SK-N-SH (cell line): ENCODE data around the gene CUL9. TPM values are rescaled to one million over a fixed set of nuclear protein-coding genes. Genes with fewer than 3 reads are reported as not detected.

ENCODE experiments used
- CTCF ChIA-PET: fragments of 300-600, 350-600 bp; formaldehyde crosslinking; extraction: SDS; loops from one replicate; lab custom pipeline; 2021; lab: Yijun Ruan, JAX
- POLR2A ChIA-PET: fragments of 350-600 bp; sonication (Branson Sonifier 250); formaldehyde crosslinking; extraction: SDS; loops from one replicate; lab custom pipeline; 2020; ENCODE audit warnings: antibody characterized with exemption, inconsistent platforms; lab: Yijun Ruan, JAX
- DNase-seq: peaks from one replicate; pipeline ENCODE4 v3.0.0; 2012
- H2AFZ ChIP-seq: fragments of 200-600 bp; sonication (generic); 2 replicates; pipeline ENCODE4 v1.8.1; 2016; ENCODE audit warnings: antibody characterized with exemption, mild to moderate bottlenecking, low read depth
- H3F3A ChIP-seq: fragments of 200-600 bp; sonication (generic); replicated peaks from 2 replicates; pipeline ENCODE3; 2016; ENCODE audit warnings: antibody characterized with exemption, mild to moderate bottlenecking; ENCODE audit not compliant: insufficient read depth
- H3K27ac ChIP-seq, 2 experiments: fragments of 200-500 bp in 1 of 2; fragments of 200-600 bp in 1 of 2; sonication (Bioruptor generic) in 1 of 2; sonication (generic), shearing (Covaris generic) in 1 of 2; 2 replicates each; pipeline versions ENCODE4 v1.5.1 to v1.6.1; 2014 to 2016; ENCODE audit warnings: low read depth in 2 of 2, inconsistent platforms in 1 of 2, low read length in 1 of 2, mild to moderate bottlenecking in 1 of 2, mixed read lengths in 1 of 2
- H3K27me3 ChIP-seq: fragments of 200-600 bp; sonication (generic), shearing (Covaris generic); 2 replicates; pipeline ENCODE4 v1.6.1; 2016; ENCODE audit warnings: mixed run types; ENCODE audit not compliant: insufficient read depth
- H3K36me3 ChIP-seq, 2 experiments: fragments of 200-500 bp in 1 of 2; fragments of 200-600 bp in 1 of 2; sonication (Bioruptor generic) in 1 of 2; sonication (generic) in 1 of 2; replicated peaks in 1 of 2; 2 replicates each; pipeline versions ENCODE3 to v1.5.1; 2014 to 2016; ENCODE audit warnings: low read length in 1 of 2, mild to moderate bottlenecking in 1 of 2; ENCODE audit not compliant: insufficient read depth in 2 of 2, control insufficient read depth in 1 of 2
- H3K4me1 ChIP-seq, 2 experiments: fragments of 200-500 bp in 1 of 2; fragments of 200-600 bp in 1 of 2; sonication (Bioruptor generic) in 1 of 2; sonication (generic), shearing (Covaris generic) in 1 of 2; 2 replicates each; pipeline versions ENCODE4 v1.5.1 to v1.6.1; 2014 to 2016; ENCODE audit warnings: low read depth in 1 of 2, low read length in 1 of 2, mixed run types in 1 of 2; ENCODE audit not compliant: insufficient read depth in 2 of 2, control insufficient read depth in 1 of 2
- H3K4me2 ChIP-seq: fragments of 200-600 bp; sonication (generic), shearing (Covaris generic); 2 replicates; pipeline ENCODE4 v1.6.1; 2017; ENCODE audit warnings: mixed run types
- H3K4me3 ChIP-seq, 2 experiments: fragments of 200-500 bp in 1 of 2; fragments of 200-600 bp in 1 of 2; sonication (Bioruptor generic) in 1 of 2; sonication (generic), shearing (Covaris generic) in 1 of 2; 2 replicates each; pipeline versions ENCODE4 v1.5.1 to v1.8.1; 2014 to 2016; ENCODE audit warnings: low read depth in 2 of 2, inconsistent platforms in 1 of 2, low read length in 1 of 2, mild to moderate bottlenecking in 1 of 2, mixed read lengths in 1 of 2, moderate library complexity in 1 of 2
- H3K79me2 ChIP-seq: fragments of 200-600 bp; sonication (generic); 2 replicates; pipeline ENCODE4 v1.8.1; 2017; ENCODE audit warnings: mild to moderate bottlenecking; ENCODE audit not compliant: insufficient read depth
- H3K9ac ChIP-seq: fragments of 200-600 bp; sonication (generic); 2 replicates; pipeline ENCODE4 v1.6.1; 2017; ENCODE audit warnings: mixed run types
- H3K9me2 ChIP-seq: fragments of 200-600 bp; sonication (generic); 2 replicates; pipeline ENCODE4 v1.6.1; 2017; ENCODE audit warnings: mixed run types
- H3K9me3 ChIP-seq: fragments of 200-600 bp; sonication (generic); 2 replicates; pipeline ENCODE4 v1.6.1; 2017; ENCODE audit warnings: mixed run types, mild to moderate bottlenecking, moderate library complexity
- H4K20me1 ChIP-seq: fragments of 200-600 bp; sonication (generic); 2 replicates; pipeline ENCODE4 v1.6.1; 2017; ENCODE audit warnings: mild to moderate bottlenecking, mixed run types; ENCODE audit not compliant: insufficient read depth
- CHD2 ChIP-seq: fragments of 150-350 bp; IDR thresholded peaks from 2 replicates; pipeline ENCODE4 v1.6.1; 2018; ENCODE audit warnings: low read length; ENCODE audit not compliant: partially characterized antibody
- ELF1 ChIP-seq: IDR thresholded peaks from 2 replicates; pipeline ENCODE4 v1.4.0; 2012
- FOSL2 ChIP-seq: IDR thresholded peaks from 2 replicates; pipeline ENCODE4 v1.4.0; 2012; ENCODE audit warnings: low read depth, mild to moderate bottlenecking, moderate library complexity, borderline replicate concordance
- FOXJ3 ChIP-seq: sonication (generic); formaldehyde crosslinking; IDR thresholded peaks from 2 replicates; pipeline ENCODE4 v1.5.1; 2020; ENCODE audit warnings: mild to moderate bottlenecking, missing genetic modification reagents
- GATA2 ChIP-seq: sonication (generic); formaldehyde crosslinking; IDR thresholded peaks from 2 replicates; pipeline ENCODE4 v1.5.0; 2020; ENCODE audit warnings: mild to moderate bottlenecking, missing genetic modification reagents
- MEF2A ChIP-seq: IDR thresholded peaks from 2 replicates; pipeline ENCODE4 v1.4.0; 2012; ENCODE audit warnings: low read depth, borderline replicate concordance
- MXI1 ChIP-seq: IDR thresholded peaks from 2 replicates; pipeline ENCODE4 v1.6.1; 2012; ENCODE audit warnings: mild to moderate bottlenecking, low read depth, low read length, improper control_type of control experiment
- NFIC ChIP-seq: IDR thresholded peaks from 2 replicates; pipeline ENCODE4 v1.4.0; 2012; ENCODE audit warnings: borderline replicate concordance
- PBX3 ChIP-seq: IDR thresholded peaks from 2 replicates; pipeline ENCODE4; 2012
- POLR2AphosphoS5 ChIP-seq: IDR thresholded peaks from 2 replicates; pipeline ENCODE4 v1.6.1; 2012; ENCODE audit warnings: low read depth, low read length
- RAD21 ChIP-seq: IDR thresholded peaks from 2 replicates; pipeline ENCODE4 v1.6.1; 2012; ENCODE audit warnings: mild to moderate bottlenecking, low read length
- RCOR1 ChIP-seq: fragments of 150-350 bp; IDR thresholded peaks from 2 replicates; pipeline ENCODE4 v1.6.1; 2017; ENCODE audit warnings: antibody characterized with exemption, low read length
- RXRA ChIP-seq: IDR thresholded peaks from 2 replicates; pipeline ENCODE4 v1.4.0; 2012; ENCODE audit warnings: low read depth, mild to moderate bottlenecking, borderline replicate concordance
- YY1 ChIP-seq: IDR thresholded peaks from 2 replicates; pipeline ENCODE4 v1.4.0; 2012; ENCODE audit warnings: low read depth, mild to moderate bottlenecking
- WGBS: methylation state at CpG from one replicate; pipeline ENCODE4 v1.1.6; 2017; ENCODE audit warnings: low lambda C conversion rate; 5-methylcytosine and 5-hydroxymethylcytosine counted together
- polyA plus RNA-seq, 3 experiments: library from polyadenylated mRNA; depleted of rRNA; stranded (reverse); fragments of >200 nt; gene quantifications; 2 replicates each; pipeline ENCODE4 v1.2.3, GENCODE V29; 2012
- TF ChIP-seq, protein P1 (sequence below): IDR thresholded peaks from 2 replicates; pipeline ENCODE4 v1.4.0; 2012; ENCODE audit warnings: low read depth
- TF ChIP-seq, protein P2 (sequence below): fragments of 150-350 bp; IDR thresholded peaks from 2 replicates; pipeline ENCODE4 v1.6.1; 2017; ENCODE audit warnings: antibody characterized with exemption, low read length, low read depth, borderline replicate concordance
- TF ChIP-seq, protein P3 (sequence below): fragments of 200-600 bp; sonication (generic); IDR thresholded peaks from 2 replicates; pipeline ENCODE4 v1.6.1; 2017; ENCODE audit warnings: antibody characterized with exemption, mild to moderate bottlenecking, moderate library complexity

Gene CUL9
- polyA plus RNA-seq, 1 of the 3 experiments (the other 2 are of a cell fraction), result 37.7 TPM

DNA sequence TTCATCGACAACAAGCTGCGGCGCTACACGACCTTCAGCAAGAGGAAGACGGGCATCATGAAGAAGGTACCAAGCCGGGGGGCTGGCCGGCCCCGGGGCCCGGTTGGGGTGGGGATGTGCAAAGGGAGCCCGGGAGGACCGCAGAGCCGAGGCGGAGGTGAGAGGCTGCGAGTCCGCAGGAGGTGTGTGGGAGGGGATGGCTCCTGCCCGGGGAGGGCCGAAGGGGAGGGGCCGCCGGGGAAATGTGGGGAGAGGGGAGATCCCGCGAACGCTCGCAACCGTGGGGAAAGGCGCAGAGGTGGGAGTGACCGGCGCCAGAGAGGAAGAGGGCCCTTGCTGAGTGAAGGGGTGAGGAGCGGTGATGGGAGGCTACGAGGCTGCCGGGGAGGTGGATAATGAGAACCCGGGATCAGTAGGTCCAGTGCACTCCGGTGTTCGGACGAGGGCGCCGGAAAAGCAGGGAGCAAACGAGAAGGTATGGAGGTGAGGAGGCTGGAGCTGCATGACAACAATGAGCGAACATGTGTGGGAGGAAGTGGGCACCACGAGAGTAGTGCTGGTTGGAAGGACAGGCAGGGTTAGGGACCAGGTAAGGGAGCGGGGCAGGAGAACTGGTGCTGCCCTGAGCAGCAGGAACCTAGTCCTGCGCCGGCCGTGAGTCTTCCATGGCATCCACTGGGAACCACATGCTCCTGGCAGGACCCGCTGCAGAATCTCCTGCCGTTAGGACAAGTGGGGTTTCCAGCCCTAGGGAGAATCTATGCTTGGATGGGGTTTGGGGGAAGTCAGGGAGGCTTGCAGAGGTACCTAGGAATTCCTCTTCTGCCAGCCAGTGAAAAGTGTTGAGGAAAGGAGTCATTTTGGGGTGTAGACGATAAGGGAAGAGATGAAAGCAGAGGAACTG is 9.6 kb upstream of the CUL9 start:
- Histone ChIP-seq H4K20me1 (peaks cover 19% of the 10 kb centered on the region), H3F3A (peaks cover 13% of the 10 kb centered on the region), H3K27ac (peak overlapping the region; percentile 82 to 91; a peak in 3 of 4 replicates), H2AFZ (no peak overlapping the region), H3K4me2 (peak overlapping the region; percentile 89), H3K79me2 (peaks cover 44% of the 10 kb centered on the region), H3K4me3 (peak overlapping the region; percentile 65 to 84), H3K4me1 (peaks cover 20 to 30% of the 10 kb centered on the region in 2 experiments), H3K9ac (peak overlapping the region; percentile 87), H3K9me3 (no peaks in the 10 kb centered on the region), H3K27me3 (no peaks in the 10 kb centered on the region), H3K36me3 (peaks cover 15 to 21% of the 10 kb centered on the region in 2 experiments), H3K9me2 (no peaks in the 10 kb centered on the region)
- CTCF ChIA-PET, result interaction anchor here (1.0 to 2.3 kb wide), 8 partner anchors 8 to 271 kb away, joined by 3 to 8 read pairs (median 4); partner anchors contain the start of genes CUL9 and DNPH1
- DNase-seq, result peak; percentile 74
- POLR2A ChIA-PET, result interaction anchor here (0.6 to 1.2 kb wide), 4 partner anchors 10 to 249 kb away, joined by 3 to 7 read pairs (median 4); partner anchors contain the start of genes CUL9 and ZNF318
- 2% methylated on average over 32 of the region's 46 CpGs for WGBS
- TF ChIP-seq MXI1 (peak; percentile 61; the same call in 1 of the 2 replicates), YY1 (no peak), FOSL2 (no peak)
- TF ChIP-seq, protein P1, sequence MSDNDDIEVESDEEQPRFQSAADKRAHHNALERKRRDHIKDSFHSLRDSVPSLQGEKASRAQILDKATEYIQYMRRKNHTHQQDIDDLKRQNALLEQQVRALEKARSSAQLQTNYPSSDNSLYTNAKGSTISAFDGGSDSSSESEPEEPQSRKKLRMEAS, result peak; percentile 46; the same call in 1 of the 2 replicates

- Histone ChIP-seq H2AFZ (no peak overlapping the region), H3K4me3 (peak overlapping the region; percentile 65 to 84), H3K36me3 (peaks cover 19 to 31% of the 10 kb centered on the region in 2 experiments), H3K4me2 (peak overlapping the region; percentile 89), H3F3A (peaks cover 13% of the 10 kb centered on the region), H4K20me1 (peaks cover 19% of the 10 kb centered on the region), H3K4me1 (peaks cover 20 to 27% of the 10 kb centered on the region in 2 experiments), H3K9ac (peak overlapping the region; percentile 87; the same call in 1 of the 2 replicates), H3K27me3 (no peaks in the 10 kb centered on the region), H3K9me2 (no peaks in the 10 kb centered on the region), H3K27ac (peak overlapping the region; percentile 68 to 91), H3K9me3 (no peaks in the 10 kb centered on the region)
- WGBS, result 81% methylated on average over 4 of the region's 11 CpGs
- DNase-seq, result no peak
- TF ChIP-seq PBX3 (no peak), NFIC (no peak), RCOR1 (no peak), MEF2A (no peak), ELF1 (no peak), POLR2AphosphoS5 (no peak), RAD21 (no peak), FOXJ3 (CRISPR knock-in tag) (no peak), CHD2 (no peak), MXI1 (no peak), YY1 (no peak), GATA2 (no peak), FOSL2 (no peak), RXRA (no peak)
- TF ChIP-seq, protein P2, sequence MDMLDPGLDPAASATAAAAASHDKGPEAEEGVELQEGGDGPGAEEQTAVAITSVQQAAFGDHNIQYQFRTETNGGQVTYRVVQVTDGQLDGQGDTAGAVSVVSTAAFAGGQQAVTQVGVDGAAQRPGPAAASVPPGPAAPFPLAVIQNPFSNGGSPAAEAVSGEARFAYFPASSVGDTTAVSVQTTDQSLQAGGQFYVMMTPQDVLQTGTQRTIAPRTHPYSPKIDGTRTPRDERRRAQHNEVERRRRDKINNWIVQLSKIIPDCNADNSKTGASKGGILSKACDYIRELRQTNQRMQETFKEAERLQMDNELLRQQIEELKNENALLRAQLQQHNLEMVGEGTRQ, result no peak
- TF ChIP-seq, protein P1, result no peak
- TF ChIP-seq, protein P3, sequence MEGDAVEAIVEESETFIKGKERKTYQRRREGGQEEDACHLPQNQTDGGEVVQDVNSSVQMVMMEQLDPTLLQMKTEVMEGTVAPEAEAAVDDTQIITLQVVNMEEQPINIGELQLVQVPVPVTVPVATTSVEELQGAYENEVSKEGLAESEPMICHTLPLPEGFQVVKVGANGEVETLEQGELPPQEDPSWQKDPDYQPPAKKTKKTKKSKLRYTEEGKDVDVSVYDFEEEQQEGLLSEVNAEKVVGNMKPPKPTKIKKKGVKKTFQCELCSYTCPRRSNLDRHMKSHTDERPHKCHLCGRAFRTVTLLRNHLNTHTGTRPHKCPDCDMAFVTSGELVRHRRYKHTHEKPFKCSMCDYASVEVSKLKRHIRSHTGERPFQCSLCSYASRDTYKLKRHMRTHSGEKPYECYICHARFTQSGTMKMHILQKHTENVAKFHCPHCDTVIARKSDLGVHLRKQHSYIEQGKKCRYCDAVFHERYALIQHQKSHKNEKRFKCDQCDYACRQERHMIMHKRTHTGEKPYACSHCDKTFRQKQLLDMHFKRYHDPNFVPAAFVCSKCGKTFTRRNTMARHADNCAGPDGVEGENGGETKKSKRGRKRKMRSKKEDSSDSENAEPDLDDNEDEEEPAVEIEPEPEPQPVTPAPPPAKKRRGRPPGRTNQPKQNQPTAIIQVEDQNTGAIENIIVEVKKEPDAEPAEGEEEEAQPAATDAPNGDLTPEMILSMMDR, result no peak
- TF ChIP-seq, all 33 proteins: peak for 0
- POLR2A ChIA-PET, result interaction anchor here (0.9 to 1.4 kb wide), 2 partner anchors 9 to 159 kb away, joined by 3 read pairs; no protein-coding TSS in a partner anchor
- peaks cover 44% of the 10 kb centered on the region for H3K79me2 ChIP-seq
- CTCF ChIA-PET, result interaction anchor here (1.4 to 2.3 kb wide), 5 partner anchors 7 to 272 kb away, joined by 3 to 7 read pairs (median 6); partner anchors contain the start of gene DNPH1
Observed at GRCh38 chr6:43173591-43174262, 8.3 kb upstream of the CUL9 start.
